ENCODE data around the gene VIPAS39. TPM values are rescaled to one million over a fixed set of nuclear protein-coding genes. Genes with fewer than 3 reads are reported as not detected.

VIPAS39 gene
- polyA plus RNA-seq, 4 donors, result 29.3 to 31.6 (median 30.0) TPM

- no peak for DNase-seq (ENCODE audit: low read depth in 4 of 4, low spot score in 3 of 4)
Measured at GRCh38 chr14:77407158-77407557, 50.2 kb downstream of the VIPAS39 start.

GRCh38 chr14:77406718-77407117, 50.7 kb downstream of the VIPAS39 start:
- DNase-seq (ENCODE audit: low read depth in 4 of 4, low spot score in 3 of 4), result no peak

- DNase-seq (ENCODE audit: low read depth in 4 of 4, low spot score in 3 of 4), result no peak
Measured at GRCh38 chr14:77406086-77406485, 51.3 kb downstream of the VIPAS39 start.

GRCh38 chr14:77403768-77404167, 53.6 kb downstream of the VIPAS39 start:
- DNase-seq (ENCODE audit: low read depth in 4 of 4, low spot score in 3 of 4), result no peak

- DNase-seq (ENCODE audit: low read depth in 4 of 4, low spot score in 3 of 4), result no peak
Measured at GRCh38 chr14:77400216-77400615, 57.2 kb downstream of the VIPAS39 start.

- no peak for DNase-seq (ENCODE audit: low read depth in 4 of 4, low spot score in 3 of 4)
Measured at GRCh38 chr14:77390188-77390587, 67.2 kb downstream of the VIPAS39 start.

GRCh38 chr14:77378701-77379100, 78.7 kb downstream of the VIPAS39 start:
- DNase-seq (ENCODE audit: low read depth in 4 of 4, low spot score in 3 of 4), result no peak

- DNase-seq (ENCODE audit: low read depth in 4 of 4, low spot score in 3 of 4), result no peak
Measured at GRCh38 chr14:77377502-77377844, 79.9 kb downstream of the VIPAS39 start.

GRCh38 chr14:77376771-77377501, 80.5 kb downstream of the VIPAS39 start, which contains the start of the genes SAMD15 and TMED8:
Gene SAMD15 (plus strand): TSS chr14:77377379. CDS start chr14:77377419, 40 bp downstream.
Gene TMED8 (minus strand): TSS chr14:77377094. CDS start chr14:77377053, 41 bp downstream.
- DNase-seq (ENCODE audit: low read depth in 4 of 4, low spot score in 3 of 4), result peak; percentile 73 to 80 (median 74)

Other genes with a start within 250 kb of the VIPAS39 start
- gene NGB, start 186.4 kb downstream of the VIPAS39 start, polyA plus RNA-seq (ENCODE audit: insufficient read length in 4 of 4), result under 1 TPM in 1 of 4 donors, not detected in 3; 0.05 TPM
- gene POMT2, start 136.7 kb downstream of the VIPAS39 start, polyA plus RNA-seq (ENCODE audit: insufficient read length in 4 of 4), result 10 to 100 TPM; 40.7 to 50.5 (median 44.6) TPM
- 10 to 100 TPM; 22.5 to 29.4 (median 26.7) TPM for gene GSTZ1, start 136.6 kb downstream of the VIPAS39 start, polyA plus RNA-seq (ENCODE audit: insufficient read length in 4 of 4)
- 10 to 100 TPM; 20.2 to 24.9 (median 22.7) TPM for gene TMED8, start 80.5 kb downstream of the VIPAS39 start, polyA plus RNA-seq (ENCODE audit: insufficient read length in 4 of 4)
- 1 to 10 TPM; 6.3 to 8.4 (median 7.8) TPM for gene SAMD15, start 80.2 kb downstream of the VIPAS39 start, polyA plus RNA-seq (ENCODE audit: insufficient read length in 4 of 4)
- gene NOXRED1, start 34.1 kb downstream of the VIPAS39 start, polyA plus RNA-seq (ENCODE audit: insufficient read length in 4 of 4), result 1 to 10 TPM; 1.6 to 3.5 (median 2.6) TPM
- gene AHSA1, start 492 bp upstream of the VIPAS39 start, polyA plus RNA-seq (ENCODE audit: insufficient read length in 4 of 4), result 100 to 1,000 TPM; 192 to 237 (median 209) TPM
- 1 to 10 TPM; 1.2 to 2.7 (median 1.9) TPM for gene ISM2, start 41.2 kb upstream of the VIPAS39 start, polyA plus RNA-seq (ENCODE audit: insufficient read length in 4 of 4)
- 10 to 100 TPM; 62.9 to 84.9 (median 79.4) TPM for gene SPTLC2, start 159.0 kb upstream of the VIPAS39 start, polyA plus RNA-seq (ENCODE audit: insufficient read length in 4 of 4)

Data from right renal pelvis (tissue), 4 donors.